GM18861 (cell line): ENCODE data around the gene IDUA.
"Not testable (repeated sequence)": the region's sequence is repeated elsewhere in the genome, so short reads cannot be mapped to it uniquely, and the experiment has no call there.

Source experiments
- ATAC-seq: cut with Tn5 transposase; IDR thresholded peaks from one replicate; pipeline ENCODE4 v1.9.1; 2021; ENCODE audit not compliant: unreplicated experiment

The IDUA gene

DNA sequence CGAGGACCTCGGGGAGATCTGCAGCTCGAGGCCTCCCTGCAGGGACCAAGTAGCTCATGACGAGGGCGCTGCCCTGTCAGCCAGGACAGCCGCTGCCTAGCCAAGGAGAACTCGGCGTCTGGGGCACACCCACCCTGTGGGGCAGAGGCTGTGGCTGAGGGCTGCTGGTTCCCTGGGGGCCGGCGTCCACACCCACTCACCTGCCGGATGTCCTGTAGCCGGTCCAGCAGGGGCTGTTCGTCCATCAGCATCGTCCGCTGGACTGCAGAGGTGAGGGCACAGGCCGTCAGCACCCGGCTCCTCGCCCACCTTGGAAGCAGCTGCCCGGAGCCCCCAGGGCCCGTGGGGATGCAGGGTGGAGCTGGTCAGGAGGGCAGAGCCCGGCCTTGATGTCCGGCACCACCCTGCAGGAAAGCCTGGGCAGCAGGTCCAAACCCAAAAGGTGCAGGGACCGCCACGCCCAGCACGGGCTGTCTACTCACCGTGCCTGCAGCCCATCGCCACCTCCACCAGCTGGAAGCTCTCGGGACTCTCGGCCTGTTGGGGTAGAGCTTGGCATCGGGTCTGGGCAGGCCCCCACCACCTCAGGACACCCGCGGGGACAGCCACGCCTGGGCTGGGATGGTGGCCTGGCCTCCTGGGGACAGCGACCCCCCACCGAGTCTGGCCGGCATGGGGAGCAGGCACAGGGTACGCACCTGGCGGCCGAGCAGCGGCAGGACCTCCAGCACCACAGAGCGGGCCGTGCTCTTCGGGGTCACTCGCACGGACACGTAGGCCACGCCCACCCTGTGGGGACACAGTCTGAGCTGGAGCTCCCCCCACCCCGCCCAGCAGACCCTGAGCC is 20.4 kb upstream of the IDUA start:
- ATAC-seq = no peak

DNA sequence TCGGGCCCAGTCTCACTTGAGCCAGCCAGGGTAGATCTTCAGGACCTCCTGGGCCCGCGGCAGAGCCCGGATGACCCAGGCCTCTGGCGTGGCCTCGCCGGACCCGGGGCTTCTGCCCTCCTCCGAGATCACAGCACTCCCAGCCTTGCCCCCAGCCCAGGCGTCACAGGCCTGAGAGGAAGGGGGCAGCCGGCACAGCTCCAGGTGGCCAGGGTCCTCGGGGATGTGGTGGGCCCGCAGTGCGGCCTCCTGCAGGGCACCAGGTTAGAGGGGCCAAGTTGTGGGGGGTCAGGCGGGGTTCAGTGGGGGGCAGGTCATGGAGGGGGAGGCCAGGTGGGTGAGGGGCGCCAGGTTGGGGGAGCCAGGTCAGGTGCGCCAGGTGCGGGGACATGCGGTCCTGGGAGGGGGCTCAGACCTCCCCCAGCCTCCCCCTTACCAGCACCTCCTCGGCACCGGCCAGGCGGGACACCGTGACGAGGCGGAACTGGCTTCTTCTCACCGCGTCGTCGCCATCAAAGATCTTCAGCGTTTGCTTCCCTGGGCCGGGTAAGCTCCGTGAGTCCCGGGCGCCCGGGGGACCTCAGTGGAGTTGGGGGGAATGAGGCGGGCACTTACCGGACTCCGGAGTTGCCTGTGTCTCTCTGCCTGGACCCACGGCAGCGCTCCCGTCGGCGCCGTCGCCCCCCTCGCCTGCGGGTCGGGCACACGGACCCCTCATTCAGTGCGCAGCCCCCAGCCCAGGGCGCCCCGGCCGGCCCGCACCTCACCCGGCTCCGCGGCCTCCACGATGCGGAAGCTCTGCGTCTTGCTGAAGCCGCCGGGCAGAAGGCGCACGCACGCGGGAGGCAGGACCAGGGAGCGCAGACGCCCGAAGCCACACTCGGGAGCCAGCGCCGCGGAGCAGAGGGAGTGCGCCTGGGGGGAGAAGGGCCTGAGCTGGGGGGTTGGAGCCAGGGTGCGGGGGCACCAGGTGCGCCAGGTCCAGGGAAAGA is 19.4 kb upstream of the IDUA start:
- no peak for ATAC-seq

DNA sequence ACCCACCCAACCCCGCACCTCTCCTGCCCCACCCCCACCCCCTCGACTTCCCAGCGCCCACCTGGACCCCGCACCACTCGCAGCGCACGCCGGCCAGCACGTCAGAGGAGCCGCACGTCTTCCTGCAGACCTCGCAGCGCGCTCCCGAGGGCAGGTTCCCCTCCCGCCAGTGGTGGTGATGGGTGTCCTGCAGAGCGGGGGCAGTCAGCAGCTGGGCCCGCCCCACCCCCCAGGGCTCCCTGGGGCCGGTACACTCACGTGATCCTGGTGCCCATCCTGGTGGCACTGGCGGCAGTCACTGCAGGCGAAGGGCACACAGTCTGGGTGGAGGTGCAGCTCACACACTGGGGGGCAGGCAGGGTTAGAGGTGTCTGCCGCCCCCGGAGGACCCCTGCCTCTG is 18.6 kb upstream of the IDUA start:
- ATAC-seq = no peak

DNA sequence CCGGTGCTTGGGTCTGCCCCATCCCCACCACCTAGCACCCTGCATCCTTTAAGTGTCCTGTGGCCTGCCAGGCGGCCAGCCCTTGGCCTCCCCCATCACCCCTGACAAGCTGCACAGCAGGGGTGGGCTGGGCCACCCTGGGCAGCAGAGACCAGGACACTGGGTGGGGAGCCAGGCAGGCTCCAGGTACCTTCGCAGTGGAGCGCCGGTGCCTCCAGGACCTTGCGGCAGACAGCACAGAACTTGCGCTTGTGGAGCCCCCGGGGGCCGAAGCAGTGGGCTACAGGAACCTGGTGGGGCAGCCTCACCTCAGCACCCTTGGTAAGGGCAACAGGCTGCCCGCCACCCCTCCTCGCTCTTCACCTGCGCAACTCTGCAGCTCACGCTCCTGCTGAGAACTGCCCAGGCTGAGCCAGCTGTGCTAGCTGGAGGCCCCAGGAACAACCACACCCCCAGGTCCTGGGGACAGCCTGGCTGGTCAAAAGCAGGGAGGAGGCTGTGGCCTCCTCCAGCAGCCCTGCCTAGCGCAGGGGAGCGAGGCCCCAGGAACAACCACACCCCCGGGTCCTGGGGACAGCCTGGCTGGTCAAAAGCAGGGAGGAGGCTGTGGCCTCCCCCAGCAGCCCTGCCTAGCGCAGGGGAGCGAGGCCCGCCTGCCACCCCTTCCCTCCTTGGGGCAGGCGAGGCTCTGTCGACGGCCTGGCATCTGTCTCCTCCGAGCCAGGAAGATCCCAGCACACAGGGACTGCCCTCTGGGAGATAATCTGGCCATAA is 18.0 kb upstream of the IDUA start:
- no peak for ATAC-seq

DNA sequence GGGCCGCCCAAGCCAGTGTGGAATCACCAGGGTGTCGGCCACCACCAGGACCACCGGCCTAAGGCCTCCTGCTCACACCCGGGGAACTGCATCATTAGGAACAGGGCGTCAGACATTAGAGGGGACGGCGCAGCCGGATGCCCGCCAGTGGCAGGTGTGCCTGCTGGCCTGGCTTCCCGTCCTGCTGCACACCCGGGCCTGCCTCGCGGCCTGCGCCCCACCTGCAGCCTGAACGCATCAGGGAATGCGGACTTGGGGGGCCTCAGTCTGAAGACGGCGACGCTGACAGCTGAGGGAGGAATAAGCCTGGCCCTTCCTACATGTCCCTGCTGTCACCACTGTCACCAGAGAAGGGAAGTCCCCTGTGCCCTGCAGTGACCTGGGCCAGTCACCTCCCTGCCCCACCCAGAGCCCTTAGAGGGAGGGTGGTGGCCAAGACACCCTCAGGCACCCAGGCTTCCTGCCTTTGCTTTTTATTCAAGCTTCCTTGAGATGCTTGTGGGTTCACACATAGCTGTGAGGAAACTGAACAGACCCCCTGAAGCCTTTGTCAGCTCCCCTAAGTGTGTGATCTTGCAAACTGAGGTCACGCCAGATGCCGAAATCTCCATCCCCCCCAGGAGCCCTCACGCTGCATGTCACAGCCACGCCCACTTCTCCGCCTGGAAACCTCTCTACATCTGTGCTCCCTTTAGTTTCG is 16.6 kb upstream of the IDUA start:
- no peak for ATAC-seq

DNA sequence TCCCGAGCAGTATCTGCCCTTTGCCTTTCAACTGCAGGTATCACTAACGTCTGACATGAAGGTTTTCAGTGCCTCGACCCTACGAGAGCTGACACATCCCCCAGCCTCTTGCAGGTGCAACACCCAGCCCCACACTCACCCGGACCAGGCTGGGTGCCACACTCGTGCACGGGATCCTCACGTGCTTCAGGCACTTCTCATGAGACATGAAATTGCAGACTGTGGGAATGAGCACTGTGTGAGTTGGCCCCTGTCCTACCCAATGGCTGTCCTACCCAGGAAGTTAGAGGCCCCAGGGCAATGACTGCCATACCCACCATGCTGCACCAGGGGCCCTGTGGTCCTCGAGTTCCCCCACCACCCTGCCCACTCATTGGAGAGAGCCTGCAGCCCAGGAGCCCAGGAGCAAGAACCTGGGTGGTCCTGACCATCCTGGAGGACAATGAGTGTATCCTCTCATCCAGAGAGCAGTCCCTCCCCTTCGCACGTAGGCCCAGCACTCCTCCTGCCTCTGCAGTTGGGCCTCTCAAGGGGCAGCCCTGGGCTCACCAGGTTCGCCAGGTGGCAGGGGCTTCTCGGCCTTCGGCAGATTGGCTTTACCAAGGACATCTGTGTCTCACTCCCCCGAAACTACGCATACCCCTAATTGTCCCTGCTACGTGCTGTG is 15.9 kb upstream of the IDUA start:
- no peak for ATAC-seq

DNA sequence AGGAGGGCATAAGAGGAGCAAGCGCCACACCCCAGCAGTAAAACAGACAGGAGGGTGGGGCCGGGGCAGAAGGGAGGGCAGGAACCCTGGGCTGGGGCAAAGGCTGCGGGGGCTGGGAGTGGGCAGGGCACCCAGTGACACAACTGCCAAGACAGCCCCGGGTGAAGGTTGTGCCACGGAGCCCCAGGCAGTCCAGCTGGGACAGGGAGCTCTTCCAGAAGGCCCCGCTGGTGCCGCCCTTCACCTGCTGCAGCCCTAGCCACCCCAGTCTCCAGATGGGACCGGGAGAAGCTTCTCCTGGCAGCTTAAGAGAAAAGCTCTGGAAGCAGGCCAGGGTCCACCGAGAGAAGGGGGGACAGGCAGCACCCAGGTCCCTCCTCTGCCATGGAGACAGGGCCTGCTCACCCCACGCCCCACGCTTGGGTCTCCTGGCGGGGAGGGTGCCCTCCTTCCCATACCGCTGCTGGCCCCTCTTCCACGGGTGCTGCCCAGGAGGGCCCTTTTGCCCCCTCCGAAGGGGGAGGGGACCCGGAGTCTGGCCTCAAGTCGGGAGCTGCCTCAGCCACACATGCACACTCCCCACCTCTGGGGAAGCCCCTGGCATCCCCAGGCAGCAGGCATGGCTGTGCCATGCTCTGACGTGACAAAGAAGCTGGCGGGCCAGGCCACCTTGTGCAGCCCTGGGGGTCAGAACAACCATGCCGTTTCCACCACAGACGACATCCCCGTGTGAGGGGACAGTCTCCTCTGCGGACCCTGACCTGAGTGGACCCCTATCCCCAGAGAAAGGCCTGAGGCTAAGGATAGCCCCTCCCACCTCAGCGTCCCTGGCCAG is 15.0 kb upstream of the IDUA start:
- ATAC-seq = no peak

DNA sequence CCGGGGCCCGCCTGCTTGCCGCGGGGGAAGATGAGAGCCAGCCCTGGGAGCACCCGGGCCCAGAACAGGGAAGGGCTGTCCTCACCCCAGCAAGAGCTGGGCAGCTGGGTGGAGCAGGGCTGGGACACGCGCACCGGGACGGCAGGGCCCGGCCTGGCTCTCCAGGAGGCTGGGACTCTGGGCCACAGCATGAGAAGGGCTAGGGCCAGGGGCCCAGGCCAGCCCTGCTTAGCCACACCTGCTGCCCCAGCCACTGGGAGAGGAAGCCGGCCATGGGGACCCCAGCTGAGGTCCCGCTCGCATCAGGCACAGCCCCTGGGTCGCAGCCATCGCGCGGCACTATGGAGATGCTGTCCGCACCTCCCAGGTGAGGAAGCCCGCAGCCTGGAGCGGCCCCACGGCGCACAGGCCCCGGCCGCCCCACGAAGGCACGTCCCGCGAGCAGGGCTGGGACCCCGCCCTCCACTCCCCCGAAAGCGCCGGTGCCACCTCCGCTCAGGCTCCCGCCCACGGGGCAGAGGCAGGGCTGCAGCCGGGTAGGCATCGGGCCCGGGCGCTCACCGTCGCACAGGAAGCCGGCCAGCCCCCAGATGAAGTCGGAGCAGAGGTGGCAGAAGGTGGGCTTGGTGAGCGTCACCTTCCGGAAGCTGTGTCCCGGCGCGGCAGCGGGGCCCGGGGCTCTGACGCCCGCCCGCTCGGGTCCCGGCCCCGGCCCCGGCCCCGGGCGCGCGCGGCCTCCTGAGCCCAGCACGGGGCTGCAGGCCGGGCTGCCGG is 14.0 kb upstream of the IDUA start:
- no peak for ATAC-seq

DNA sequence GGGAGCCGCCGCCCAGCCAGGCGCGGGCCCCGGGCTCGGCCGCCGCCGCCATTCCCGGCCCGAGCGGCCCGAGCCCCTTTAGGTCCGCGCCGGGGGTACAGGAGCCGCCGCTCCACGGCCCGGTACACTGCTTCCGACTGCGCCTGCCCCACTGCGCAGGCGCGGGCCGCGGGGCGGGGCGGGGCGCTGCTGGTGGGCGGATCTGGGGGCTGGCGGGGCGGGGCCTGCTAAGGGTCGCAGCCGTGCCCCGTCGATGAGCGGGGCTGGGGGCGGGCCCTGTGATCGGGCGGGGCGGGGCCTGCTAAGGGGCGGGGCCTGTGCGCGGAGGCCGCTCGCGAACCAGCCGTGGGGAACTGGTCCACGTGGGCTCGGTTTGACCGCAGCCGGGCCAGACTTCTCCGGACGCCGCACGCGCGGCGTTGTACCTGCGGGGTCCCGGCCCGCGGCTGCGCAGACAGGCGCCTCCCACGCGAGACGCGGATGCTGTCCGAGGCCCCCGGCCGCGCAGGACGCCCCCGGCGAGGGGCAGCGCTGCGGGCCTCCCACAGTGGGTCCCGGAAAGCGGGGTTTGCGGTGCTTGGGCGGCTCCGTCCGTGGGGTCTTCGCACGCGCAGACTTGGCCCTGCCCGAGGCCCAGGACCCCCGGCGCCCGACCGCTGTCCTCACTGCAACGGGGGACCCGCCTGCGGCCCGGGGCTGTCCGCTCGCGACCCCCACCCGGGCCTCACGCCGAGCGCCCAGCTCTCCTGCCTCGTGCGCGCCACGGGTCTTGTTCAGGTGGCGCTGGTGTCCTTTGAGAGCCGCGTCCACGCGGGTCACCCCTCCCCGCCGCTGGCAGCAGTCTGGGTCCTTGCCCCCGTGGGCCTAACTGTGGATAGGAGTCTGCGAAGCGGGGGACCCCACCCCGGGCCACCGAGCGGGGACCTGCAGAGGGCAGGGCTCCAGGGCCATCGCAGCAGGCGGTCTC is 13.1 kb upstream of the IDUA start, which contains the start of gene DGKQ:
Gene DGKQ, minus strand, starts transcription at position 139 of the 967 bp plus-strand sequence. Its CDS starts 87 bp downstream, at position 52.
- ATAC-seq = no peak

DNA sequence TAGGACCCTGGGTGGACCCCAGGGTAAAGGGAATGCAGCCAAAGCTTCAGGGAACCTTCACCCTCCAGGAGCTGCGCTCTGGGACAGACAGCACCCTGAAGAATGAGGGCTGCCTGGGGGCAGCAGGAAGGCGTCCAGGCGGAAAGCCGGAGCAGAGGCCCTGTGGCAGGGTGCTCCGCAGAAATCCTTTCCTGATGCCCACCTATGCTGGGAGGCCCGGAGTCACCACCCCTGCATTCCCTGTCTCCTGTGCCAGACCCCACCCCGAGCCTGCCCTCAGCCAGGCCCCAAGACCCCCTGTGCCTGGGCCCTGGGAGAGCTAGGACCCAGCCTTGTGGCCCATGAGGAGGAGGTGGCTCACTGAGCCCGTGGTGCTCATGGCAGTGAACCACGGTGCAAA is 12.2 kb upstream of the IDUA start:
- ATAC-seq = no peak

DNA sequence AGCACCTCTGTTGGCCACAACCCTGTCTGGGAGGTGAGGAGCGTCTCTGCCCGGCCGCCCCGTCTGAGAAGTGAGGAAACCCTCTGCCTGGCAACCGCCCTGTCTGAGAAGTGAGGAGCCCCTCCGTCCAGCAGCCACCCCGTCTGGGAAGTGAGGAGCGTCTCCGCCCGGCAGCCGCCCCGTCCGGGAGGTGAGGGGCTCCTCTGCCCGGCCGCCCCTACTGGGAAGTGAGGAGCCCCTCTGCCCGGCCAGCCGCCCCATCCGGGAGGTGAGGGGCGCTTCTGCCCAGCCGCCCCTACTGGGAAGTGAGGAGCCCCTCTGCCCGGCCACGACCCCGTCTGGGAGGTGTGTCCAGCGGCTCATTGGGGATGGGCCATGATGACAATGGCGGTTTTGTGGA is 10.8 kb upstream of the IDUA start:
- not testable (repeated sequence) for ATAC-seq

DNA sequence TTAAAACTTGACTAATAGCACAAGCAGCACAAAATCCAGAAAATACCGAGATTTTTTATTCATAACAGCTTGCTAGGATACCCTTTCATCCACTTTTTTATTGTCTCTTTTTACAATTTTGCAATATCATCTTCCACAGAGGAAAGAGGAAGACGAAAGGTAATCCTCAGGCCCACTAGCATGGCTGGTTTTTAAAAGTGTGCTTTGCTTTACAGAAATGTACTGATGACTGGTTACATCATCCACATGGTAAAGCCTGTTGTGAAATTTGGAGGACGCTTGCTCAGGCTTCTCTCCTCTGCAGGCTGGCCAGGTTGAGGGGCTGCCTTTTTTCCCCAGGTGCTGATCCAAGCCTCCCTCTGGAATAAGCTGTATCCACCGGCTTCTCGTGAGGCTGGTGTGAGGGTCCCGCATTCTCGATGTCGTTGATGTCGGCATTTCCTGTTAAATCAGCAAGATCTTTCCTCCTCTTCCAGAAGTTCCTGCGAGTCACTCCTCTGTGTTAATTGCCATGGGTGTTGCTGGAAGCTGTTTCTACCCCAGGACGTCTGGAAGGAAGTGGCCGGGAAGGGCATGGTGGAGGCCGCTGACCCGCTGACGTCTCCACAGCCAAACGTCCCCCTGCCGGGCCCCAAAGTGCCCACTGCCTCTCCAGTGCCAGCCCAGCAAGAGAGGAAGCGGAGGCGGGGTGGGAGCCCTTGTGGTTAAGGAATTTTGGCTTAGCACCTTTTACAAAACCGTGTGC is 7.7 kb upstream of the IDUA start:
- ATAC-seq = no peak

DNA sequence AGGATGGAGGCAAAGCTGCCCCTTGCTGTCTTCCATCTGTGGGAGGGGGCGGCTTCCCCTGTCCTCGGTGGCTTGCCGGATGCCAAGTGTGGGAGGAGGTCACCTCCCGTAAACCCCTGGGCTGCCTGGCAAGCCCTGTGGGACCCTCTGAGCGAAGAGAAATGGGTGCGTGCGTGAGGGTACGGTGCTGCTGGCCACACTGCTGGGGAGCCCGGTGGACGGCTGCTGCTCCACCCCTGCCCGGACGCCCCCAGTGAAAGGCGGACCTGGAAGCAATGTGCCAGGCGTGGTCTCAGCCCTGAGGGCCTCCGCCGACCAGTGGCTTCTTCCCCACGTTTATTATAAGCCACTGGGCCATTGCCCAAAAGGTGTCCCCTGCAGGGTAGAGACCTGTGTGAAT is 4.6 kb upstream of the IDUA start:
- no peak for ATAC-seq

DNA sequence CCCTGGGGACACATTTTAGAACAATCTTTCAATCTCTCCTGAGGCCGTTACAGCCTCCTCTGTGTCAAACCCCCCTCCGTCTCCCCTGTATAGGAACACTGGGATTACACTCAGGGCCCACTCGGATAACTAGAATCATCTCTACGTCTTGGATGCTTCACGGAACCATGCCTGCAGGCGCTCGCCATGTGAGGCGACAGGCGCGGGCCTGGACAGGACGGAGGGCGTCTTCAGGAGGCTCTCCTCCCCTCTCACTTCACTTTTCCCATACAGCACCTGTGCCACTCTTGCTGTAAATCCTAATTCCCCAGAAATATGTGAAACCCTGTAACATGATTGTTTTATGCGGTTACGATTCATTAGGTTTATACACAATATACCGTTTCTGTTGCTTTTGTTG is 4.0 kb upstream of the IDUA start:
- no peak for ATAC-seq

DNA sequence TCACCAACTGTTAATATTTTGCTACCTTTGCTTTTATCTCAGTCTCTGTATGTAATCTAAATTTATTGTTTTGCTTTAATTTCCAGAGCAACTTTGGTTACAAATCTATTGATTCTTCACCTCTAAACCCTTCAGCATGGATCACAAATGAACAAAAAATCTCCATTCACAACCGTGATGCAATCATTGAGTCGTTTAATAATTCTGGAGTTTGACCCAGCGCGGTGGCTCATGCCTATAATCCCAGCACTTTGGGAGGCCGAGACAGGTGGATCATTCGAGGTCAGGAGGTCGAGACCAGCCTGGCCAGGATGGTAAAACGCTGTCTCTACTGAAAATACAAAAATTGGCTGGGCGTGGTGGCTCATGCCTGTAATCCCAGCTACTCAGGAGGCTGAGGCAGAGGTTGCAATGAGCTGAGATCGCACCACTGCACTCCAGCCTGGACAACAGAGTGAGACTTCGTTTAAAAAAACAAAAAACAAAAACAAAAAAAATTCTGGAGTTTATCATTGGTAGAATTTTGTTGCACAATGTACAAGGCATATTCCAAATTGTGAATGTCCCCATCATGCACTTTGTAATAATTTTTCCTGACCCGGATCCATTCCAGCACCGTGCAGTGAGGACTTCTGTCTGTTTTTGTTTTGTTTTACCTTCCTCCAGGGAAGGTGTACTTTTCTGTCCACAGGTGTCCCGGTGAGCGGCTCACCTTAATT is 2.3 kb upstream of the IDUA start:
- no peak for ATAC-seq
